Subcutaneous adipose tissue (tissue), 4 donors: Measurements from ENCODE around the gene ADAMTS3. TPM values are rescaled to one million over a fixed set of nuclear protein-coding genes. Genes with fewer than 3 reads are reported as not detected.

Experiments used
- total RNA-seq, 4 donors: library from RNA; depleted of rRNA; stranded (reverse); fragments of >200 nt; gene quantifications; one replicate each; pipeline ENCODE4 v1.1.0, GENCODE V29; 2016
- TF ChIP-seq, protein P1 (sequence below): fragments of 450-650 bp; IDR thresholded peaks from one replicate; pipeline ENCODE4 v1.5.1; 2016; ENCODE audit warnings: low read depth, mild to moderate bottlenecking, control low read depth, antibody characterized with exemption, moderate library complexity

The ADAMTS3 gene
- total RNA-seq, 4 donors from 2014 or later = 1.3 to 4.4 (median 1.8) TPM

GRCh38 chr4:72374159-72374558, 194.9 kb downstream of the ADAMTS3 start:
- TF ChIP-seq, protein P1, sequence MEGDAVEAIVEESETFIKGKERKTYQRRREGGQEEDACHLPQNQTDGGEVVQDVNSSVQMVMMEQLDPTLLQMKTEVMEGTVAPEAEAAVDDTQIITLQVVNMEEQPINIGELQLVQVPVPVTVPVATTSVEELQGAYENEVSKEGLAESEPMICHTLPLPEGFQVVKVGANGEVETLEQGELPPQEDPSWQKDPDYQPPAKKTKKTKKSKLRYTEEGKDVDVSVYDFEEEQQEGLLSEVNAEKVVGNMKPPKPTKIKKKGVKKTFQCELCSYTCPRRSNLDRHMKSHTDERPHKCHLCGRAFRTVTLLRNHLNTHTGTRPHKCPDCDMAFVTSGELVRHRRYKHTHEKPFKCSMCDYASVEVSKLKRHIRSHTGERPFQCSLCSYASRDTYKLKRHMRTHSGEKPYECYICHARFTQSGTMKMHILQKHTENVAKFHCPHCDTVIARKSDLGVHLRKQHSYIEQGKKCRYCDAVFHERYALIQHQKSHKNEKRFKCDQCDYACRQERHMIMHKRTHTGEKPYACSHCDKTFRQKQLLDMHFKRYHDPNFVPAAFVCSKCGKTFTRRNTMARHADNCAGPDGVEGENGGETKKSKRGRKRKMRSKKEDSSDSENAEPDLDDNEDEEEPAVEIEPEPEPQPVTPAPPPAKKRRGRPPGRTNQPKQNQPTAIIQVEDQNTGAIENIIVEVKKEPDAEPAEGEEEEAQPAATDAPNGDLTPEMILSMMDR = no peak

DNA sequence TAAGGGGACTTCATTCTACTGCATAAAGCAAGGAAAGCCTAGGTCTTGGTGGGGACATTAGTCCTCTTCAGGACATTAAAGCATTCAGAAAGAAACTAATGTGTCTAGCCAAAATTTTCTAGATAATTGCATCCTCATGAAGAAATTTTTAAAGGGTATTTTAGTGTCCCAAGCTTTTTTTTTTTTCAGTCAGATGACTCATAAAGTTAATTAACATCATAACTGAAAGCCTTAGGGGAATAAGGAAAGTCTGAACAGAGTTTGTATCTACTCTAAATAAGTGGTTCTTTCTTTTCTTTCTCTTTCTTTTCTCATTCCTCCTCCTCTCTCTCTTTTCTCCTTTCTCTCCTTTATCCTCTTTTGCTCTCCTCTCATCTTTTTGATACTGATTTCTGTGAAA, 202.4 kb downstream of the ADAMTS3 start:
- TF ChIP-seq, protein P1 = no peak

GRCh38 chr4:72365981-72366380, 203.0 kb downstream of the ADAMTS3 start:
- TF ChIP-seq, protein P1 = no peak

GRCh38 chr4:72365016-72365415, 204.0 kb downstream of the ADAMTS3 start:
- TF ChIP-seq, protein P1 = no peak

GRCh38 chr4:72360075-72360474, 208.9 kb downstream of the ADAMTS3 start:
- TF ChIP-seq, protein P1 = no peak

DNA sequence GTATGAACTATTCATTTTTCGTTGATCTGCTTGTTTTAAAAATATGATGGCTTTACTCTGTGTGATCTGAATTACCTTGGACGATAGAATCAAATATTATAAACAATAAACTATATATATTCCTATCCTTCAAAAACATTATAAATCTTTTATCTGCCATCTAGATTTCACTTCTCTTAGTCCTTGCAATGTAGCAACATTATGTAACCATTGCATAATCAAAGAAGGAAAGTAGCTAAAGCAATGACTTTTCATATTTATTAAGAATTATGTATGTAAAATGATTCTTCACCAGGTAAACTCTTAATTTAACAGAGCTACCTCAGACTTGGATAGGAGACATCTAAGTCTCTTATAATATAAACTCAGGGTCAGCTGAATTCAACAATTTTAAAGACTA, 210.5 kb downstream of the ADAMTS3 start:
- TF ChIP-seq, protein P1 = no peak

DNA sequence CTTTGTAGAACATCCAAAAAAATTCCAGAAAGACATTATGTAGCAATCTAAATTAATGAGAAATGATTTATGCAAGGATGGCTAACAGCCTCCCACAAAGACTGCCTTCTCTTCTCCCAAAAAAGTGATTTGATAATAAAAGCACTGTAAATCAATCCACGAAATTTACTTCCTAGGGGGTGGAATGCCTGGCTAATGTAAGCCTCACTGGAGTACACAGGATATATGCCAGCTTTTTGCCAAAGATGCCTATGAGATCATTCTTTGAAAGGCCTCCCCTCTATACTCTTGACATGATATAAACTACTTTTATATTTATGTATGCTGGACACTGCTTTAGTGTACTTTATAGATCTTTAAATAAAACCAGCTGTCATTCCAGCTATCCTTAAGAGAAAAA, 211.1 kb downstream of the ADAMTS3 start:
- TF ChIP-seq, protein P1 = no peak
